HG03097 (cell line): ENCODE data around the gene TLE3.

Source experiments
- ATAC-seq: cut with Tn5 transposase; IDR thresholded peaks from one replicate; pipeline ENCODE4 v1.9.1; 2021; ENCODE audit not compliant: unreplicated experiment, low FRiP score

Gene TLE3

DNA sequence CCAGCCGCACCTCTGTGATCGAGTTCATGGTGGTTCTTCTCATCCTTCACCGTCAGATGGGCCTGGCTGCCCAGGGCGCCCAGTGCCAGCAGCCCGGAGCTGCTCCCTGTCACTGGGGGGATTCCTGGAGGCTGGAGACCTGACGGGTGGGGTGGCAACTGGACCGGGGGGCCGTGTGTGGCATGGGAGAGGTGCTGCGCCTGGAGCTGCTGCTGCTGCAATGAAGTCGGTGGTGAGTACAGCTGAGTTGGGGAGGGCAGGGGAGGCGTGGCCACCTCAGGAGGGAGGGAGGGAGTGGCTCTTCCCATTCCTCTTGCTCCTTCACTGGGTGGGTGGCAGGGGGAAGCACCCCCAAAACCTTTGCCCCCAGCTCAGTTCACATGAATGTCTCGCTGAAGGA, 31.7 kb downstream of the TLE3 start:
- ATAC-seq, result no peak

DNA sequence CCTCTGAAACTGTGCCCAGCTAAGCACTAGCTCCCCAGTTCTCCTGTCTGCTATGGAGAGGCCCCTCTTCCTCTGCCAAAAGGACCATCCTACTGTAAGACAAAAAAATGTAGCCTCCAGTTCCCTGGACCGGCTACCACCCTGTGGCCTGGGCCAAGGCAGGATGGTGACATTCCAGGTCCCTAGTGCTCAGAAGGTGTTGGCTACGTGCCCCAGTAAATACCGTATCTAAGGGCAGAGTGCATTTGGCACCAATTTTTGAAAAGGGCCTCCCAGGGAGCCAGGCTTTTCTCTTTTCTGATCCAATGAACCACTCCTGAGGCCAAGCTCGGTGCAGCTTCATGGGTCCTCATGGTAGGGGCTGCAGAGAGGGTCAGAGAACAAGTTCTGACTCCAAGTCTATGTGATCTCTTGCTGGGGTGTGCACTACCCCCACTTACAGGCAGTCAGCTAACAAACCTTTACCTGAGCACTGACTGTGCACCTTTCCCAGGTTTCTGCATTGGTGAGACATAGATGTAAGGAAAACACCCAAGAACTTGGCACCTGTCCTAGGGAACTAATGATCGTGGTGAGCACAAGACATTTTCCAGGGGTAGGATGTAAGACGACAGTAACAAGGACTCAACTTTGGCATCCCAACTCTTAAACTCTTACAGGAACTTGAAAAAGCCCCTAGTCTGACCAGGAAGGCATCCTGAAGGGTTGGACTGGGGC, 32.6 kb downstream of the TLE3 start:
- ATAC-seq, result no peak

DNA sequence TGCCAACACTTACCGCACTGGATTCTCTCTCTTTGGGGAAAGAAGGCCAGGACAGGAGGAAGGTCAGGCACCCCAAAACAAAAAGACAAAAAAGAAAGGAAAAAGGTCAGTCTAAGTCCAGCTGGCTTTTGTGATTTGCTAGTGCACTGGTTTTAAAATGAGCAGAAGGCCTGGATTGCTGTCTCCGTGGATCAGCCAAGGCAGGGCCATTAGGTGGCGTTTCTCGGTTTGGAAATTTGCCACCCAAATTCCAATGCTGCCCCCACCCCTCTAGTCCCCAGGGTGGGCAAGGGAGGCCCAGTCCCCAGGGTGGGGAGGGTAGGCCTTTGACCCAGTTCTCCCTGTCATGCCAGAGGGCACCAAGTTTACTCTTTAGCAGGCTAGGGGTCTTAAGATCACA, 33.3 kb downstream of the TLE3 start:
- no peak for ATAC-seq

DNA sequence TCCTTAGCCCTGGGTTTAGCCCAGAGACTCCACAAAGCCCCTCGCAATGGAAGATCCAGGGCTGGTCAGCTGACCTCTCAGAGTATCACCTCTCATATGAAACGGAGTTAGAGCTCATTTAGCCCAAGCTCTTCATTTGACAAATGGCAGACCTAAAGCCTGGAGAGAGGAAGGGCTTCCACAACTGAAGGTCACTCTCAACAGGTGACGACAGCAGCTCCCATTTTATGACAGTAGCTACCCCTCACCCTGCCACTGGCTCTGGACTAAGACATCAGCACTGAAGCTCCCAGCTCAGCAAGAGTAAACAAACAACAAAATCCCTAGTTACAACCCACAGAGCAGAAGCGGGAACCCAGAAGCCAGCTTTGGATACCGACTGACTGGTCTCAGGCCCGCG, 33.7 kb downstream of the TLE3 start:
- no peak for ATAC-seq

DNA sequence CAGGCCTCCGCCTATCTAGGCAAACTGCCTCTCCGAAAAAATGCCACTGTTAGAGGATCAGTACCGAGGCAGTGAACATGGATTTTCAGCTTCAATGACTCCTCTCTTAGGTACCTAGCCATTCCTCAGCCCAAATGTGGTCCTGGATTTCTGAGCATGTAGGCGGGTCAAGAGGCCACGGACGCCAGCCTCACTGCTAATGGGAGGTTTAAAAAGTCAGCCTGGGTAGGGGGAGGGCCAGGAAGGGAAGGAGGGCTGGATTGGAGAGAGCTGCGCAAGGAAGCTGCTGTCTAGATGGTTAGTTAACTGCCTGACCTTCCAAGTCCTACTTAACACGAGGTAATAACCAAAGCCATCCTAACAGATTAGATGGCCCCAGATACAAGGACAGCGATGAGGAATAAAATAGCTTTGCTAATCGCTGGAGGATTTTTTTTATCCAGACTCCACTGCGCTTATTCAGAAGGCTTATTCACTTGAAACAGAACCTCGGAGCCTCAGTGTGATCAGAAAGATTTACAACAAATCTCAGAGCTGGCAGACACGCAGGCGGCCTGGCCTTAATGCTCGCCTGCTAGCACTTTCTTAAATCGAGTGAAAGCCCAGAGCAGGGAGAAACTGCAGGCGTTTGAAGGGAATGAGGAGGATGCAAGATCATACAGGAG, 34.3 kb downstream of the TLE3 start:
- ATAC-seq, result no peak

DNA sequence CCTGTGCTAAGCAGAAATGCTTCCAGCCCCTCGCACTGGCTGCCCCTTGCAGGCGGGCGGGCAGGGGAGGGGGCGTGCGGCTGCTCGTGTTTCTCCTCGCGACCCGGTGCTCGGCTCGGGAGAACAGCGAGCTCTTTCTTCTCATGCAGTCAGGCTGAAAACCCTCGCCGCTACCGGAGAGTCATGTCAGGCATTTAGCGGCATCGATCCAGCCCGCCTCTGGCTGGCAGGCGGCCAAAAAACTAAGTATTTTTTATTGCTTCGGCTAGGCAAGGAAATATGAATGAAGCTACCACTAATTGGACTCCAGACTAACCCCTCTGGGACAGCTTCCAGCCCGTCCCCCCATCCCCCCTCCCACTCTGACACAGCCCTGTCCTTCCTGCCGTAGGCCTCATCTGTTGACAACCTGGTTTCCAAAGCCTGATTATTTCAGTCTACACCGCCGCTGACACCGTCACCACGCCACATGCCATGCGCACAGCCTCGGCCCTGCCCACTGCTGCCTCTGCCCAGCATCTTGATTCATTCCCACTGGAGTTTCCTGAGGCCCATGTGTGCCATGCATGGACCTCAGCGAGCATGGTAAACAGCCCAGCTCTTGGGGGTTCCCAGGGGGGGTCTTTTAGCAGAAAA, 35.3 kb downstream of the TLE3 start:
- ATAC-seq, result no peak

DNA sequence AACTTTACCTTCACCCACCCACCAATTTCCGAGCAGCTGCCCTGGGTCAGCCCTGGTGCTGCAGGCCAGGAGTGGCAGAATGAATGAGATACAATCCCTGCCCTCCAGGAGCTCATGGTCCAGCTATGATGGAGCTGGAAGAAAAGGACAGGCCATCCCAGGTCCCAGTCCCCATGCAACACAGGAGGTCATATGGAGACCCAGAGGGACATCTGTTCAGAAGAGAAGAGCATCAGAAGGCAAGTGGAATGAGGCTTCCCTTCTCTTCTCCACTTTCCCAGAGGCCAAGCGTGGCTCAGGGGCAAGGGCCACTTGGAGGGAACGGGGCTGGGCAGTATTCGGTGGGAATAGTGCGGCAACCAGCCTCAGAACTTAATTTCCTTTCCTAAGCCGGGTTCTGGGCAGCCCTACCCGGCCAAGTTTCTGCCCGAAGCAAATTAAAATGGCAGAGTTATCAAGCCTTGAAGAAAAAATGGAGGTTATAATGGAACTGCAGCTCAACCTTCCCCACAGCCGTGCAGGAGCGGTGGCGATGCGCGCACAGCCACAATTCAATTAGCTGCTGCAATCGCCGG, 35.9 kb downstream of the TLE3 start:
- ATAC-seq, result no peak

DNA sequence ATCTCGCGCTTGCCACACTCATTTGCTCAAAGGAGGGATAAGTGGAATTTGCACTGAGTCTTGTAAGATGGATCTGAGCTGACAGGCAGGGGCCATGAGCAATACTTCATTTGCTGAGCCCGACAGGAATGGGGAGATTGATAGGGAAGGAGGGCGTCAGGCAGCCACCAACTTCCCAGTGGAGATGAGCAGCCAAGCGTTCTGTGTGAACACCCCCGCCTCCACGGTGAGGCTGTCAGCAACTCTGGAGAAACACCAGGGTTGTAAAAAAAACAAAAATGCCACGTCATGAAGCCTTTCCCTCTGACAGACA, 36.8 kb downstream of the TLE3 start:
- no peak for ATAC-seq

DNA sequence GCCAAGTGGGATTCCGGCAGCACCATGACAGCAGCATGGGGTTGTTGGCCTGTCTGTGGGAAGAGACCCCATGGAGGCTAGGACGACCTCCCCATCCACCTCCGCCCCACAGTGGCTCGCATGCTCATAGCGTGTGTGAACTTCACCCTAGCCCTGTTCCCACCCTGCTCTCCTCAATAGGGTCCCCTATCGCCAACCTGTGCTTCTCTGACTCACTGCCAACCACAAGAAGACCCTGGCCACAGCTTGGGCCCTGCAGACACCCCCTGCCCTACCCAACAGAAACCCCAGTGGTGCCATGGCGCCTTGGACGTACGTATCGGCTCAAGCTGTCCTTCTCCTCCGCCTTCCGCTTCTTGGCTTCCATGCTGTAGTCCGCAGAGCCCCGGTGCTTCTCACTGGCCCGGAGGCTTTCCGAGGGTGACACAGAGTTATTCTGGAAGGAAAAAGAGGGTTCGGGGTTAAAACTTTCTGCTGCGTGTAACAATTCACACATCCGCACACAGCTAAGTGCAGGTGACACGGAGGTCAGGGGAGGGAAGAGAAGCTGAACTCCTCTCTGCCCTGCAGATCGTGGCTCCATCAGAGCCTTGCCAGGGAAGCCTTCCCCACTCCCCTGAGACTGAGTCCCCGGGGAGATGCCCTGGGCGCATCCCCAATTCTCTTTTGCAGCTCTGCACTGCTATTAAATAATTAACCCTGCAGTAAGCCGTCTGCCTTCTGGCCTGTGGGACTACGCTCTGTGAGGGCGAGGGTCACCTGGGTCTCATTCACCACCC, 37.3 kb downstream of the TLE3 start:
- no peak for ATAC-seq

DNA sequence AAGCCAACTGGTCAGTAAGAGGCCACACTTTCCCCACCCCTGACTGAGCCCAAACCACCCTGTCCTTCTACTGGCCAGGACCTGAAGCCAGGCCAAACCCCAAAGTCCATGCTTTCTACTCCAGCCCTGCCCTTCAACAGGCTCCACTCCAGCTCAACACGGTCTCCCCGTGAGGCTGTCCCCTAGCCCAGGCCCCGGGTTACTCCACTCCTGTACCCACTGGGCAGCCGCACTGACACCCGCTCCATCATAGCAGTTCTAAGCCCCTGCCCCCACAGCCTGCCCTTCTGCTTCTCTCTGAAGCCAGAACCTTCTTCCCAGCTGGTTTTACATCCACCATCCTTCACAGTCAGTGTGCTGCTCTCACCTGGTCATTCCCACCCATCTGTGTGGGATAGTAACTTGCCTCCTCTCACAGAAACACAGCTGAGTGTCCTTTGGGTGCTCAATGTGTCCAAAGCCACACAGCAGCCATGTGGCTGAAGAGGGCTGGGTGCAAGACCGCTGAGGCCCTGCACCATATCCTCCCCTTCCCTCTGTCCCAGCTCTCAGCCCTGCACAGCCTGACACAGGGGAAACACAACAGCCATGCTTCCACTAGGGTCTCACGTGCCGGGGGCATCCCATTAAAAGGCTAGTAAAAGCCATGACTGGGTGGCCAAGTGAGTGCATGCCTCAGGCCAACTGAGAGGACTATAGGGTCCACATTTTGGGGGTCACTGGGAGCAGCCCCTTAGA, 38.1 kb downstream of the TLE3 start:
- no peak for ATAC-seq

DNA sequence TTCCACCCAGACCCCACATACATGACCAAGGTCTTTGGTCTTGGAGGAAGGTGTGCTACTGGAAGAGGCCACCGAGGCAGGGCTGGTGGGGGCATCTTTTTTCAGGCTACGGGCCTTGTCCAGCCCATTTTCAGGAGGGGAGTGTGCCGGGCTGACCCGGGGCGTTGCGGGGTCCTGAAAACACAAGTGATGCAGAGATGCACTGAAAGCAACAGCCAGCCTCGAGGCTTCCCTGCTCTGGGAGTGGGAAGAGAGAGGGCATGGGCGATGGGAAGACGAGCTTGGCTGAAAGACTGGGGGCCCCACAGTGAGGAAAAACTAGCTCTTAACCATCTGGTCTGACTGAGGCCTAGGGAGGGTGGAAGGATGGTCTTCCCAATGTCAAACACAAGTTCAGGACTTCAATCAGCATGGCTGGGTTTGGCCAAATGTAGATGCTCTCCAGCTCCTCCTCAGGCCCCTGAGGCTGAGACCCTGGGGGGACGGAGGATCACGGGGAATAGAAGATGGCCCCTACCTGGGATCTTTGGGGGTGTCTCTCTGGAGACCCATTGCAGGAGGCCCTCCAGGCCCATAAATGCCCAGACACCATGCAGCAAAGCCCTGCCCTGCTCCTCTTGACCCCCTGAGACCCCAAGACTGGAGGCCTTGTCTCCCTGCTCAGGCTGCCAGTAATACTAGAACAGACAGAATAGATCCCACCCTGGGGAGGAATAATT, 38.9 kb downstream of the TLE3 start:
- ATAC-seq, result no peak

DNA sequence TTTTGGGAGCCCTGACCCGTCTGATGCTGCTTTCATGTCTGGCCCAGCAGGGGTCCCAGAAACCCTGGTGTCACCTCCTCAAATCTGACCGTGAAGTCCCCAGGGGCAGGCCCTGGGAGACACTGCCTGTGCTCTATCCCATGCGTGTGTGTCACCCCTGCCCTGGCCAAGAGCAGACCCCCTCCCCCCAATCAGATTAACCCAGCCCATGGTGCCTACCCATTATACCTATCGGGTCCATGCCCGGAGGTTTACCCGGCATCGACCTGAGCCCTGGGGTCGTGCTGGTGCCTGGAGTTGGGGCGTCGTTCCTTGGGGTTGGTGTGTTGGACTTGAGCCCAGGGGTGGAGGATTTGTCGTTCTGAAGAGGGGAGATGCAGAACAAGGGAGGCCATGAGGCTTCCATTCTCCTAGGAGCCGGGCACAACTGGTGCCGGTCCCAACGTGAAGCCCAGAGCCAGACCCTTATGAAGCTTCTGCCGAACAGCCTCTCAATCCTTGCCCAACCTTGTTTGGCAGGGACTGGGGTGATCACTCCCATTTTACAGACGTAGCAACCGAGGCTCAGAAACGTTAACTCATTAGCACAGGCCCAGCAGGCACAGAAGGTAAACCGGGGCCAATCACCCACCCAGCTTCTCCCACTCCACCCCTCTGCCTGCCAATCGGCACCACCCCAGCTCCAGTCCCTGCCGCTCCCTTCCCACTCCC, 39.6 kb downstream of the TLE3 start:
- ATAC-seq, result no peak

DNA sequence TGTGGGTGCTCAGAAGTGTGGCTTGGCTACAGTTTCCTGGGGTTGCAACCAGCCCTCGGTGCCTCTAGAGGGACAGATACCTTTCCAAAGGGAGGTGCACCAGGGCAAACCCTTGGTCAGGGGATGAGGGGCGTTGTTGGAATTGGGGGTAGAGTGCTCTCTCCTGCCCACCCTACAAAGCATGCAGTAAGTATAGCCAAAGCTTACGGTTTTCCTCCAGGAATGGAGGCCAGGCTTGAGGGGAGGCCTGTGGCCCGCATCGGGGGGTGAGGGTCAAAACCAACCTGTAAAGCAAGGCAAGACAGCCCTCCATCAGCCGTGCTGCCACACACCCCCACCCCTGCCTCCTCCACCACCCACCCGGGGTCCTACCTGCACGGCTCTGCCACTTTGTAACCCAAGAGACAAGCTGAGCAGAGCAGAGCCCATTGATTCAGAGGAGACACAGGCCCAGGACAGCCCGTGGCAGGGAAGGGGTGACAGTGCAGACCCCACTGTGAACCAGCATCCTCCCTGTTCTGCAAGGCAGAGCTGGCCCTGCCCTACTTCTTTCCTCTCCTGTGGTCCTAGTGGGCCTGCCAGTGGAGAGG, 41.5 kb downstream of the TLE3 start:
- ATAC-seq, result no peak

DNA sequence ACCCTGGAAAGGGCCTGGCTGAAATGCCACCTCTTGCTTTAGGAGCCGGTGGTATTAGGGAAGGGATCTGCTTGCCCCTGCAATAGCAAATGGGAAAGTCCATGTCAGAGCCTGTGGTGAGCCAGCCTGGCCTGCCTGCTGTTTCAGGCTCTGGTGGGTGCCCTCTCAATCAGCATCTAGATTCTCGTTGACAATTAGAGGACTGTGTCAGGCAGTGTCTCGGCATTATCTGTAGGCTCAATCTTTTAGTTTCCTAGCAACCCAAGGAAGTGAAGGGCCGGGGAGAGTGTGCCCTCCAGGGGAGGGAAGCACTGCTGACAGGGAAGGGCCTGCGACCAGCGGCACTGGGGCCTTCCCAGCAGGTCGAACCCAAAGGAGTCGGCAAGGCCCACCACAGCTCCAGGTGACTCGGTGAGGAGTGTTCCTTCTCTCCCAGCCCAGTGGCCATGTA, 42.1 kb downstream of the TLE3 start:
- ATAC-seq, result no peak

DNA sequence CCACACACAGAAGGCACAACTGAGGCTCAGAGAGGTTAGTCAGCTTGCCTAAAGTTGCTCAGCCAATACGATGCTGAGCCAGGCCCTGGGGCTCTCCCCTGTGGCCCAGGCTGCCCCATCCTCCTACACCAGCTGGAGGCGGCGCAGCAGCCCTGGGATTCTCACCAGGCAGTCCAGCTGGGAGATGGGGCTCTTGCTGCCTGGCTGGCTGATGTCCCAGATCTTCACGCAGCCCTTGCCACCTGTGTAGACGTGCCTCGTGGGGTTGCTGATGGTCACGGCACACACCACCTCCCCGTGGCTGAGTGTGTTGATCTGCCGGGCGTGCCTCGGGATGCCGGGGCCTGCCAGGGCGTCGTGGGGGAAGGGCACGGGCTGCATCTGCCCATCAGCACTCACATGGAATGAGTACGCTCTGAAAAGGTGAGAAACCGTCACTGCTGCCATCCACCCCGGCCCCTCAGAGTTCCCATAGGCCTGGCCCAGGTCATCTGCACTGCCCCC, 42.8 kb downstream of the TLE3 start:
- ATAC-seq, result no peak

DNA sequence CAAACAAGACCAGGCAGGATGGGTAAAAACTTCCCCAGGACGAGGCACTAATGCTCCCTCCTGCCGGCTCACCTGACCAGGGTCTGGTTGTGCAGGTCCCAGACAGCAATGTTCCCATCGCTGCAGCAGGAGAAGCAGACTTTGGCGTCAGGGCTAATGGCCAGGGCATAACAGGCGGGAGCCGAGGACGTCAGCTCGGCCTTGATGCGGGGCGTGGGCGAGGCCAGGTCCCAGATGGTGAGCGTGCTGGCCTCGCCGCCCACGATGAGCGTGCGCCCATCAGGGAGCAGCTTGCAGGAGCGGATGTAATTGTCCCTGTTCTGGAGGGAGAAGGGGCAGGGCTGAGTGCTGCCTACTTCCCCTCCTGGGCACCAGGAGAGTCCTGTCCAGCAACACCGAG, 43.4 kb downstream of the TLE3 start:
- no peak for ATAC-seq

DNA sequence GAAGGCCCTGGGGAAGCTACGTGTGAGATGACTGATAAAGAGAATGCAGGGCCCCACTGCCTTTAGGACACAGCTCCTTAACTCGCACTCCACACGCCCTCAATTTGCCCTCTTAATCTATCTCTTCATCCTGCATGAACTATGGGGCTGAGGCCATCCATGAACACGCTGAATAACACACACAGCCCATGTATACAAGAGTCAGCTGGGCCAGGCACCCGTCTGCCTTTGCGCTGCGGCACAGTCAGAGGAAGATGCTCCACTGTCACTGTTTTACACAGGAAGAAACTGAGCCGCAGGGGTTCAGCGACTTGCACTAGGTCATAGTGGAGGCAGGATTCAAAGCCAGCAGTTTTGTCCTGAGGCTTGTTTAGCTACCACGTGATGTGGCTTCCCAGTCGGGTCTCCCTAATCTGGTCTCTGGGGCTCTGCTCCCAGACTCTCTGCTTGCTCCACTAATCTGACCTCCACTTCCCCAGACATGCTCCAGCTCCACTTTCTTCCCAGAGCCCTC, 43.9 kb downstream of the TLE3 start:
- no peak for ATAC-seq

DNA sequence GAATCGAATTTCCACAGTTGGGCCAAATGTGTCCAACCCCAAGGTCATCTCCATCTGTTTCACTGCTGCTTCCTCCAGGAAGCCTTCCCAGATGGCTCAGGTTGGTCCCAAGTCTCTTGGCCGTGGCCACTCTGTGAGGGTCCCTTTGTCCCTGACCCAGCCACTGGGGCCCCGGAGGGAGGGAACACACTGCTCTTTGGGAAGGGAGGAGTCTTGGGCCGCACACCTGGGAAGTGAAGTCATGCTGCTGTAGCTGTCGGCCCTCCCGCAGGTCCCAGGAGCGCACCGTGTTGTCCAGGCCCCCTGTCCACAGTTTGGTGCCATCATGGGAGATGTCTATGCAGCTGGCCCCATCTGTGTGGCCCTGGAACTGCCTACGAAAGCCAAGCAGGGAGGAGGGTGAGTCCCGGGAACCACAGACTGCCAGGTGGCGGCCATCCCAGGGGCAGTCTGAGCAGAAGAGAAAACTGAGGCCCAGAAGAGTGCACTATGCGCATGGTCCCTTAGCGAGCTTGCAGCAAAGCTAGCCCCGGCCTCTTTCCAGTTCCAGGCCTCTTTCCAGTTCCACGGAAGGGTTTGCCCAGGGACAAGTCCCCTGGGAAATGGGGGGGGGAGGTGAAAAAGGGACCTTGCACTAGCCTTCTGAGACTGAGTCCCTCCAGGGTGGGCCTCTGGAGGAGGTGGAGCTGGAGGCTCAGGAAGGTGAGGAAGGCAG, 44.6 kb downstream of the TLE3 start:
- no peak for ATAC-seq
